Esophagus muscularis mucosa (tissue), 4 donors: ENCODE measurements around the gene GOLGA6L9.
"Not testable (repeated sequence)": the region's sequence is repeated elsewhere in the genome, so short reads cannot be mapped to it uniquely, and the experiment has no call there.

ENCODE experiments used
- CTCF ChIP-seq, 3 experiments: fragments of 200-600 bp in 2 of 3; fragments of 450-650 bp in 1 of 3; sonication (generic) in 2 of 3; IDR thresholded peaks; one replicate each; pipeline ENCODE4 v1.5.1; 2017 to 2019; ENCODE audit warnings: antibody characterized with exemption in 3 of 3, mild to moderate bottlenecking in 2 of 3, moderate library complexity in 1 of 3
- EP300 ChIP-seq: sonication (generic); formaldehyde crosslinking; IDR thresholded peaks from one replicate; pipeline ENCODE4 v1.6.1; 2017; ENCODE audit warnings: antibody characterized with exemption
- POLR2A ChIP-seq: fragments of 450-650 bp; IDR thresholded peaks from one replicate; pipeline ENCODE4 v1.6.1; 2017; ENCODE audit warnings: antibody characterized with exemption, moderate library complexity, mild to moderate bottlenecking, low read depth
- POLR2AphosphoS5 ChIP-seq, 2 donors: sonication (generic); formaldehyde crosslinking; IDR thresholded peaks; one replicate each; pipeline ENCODE4 v1.6.1; 2017; ENCODE audit warnings: antibody characterized with exemption in 2 of 2

DNA sequence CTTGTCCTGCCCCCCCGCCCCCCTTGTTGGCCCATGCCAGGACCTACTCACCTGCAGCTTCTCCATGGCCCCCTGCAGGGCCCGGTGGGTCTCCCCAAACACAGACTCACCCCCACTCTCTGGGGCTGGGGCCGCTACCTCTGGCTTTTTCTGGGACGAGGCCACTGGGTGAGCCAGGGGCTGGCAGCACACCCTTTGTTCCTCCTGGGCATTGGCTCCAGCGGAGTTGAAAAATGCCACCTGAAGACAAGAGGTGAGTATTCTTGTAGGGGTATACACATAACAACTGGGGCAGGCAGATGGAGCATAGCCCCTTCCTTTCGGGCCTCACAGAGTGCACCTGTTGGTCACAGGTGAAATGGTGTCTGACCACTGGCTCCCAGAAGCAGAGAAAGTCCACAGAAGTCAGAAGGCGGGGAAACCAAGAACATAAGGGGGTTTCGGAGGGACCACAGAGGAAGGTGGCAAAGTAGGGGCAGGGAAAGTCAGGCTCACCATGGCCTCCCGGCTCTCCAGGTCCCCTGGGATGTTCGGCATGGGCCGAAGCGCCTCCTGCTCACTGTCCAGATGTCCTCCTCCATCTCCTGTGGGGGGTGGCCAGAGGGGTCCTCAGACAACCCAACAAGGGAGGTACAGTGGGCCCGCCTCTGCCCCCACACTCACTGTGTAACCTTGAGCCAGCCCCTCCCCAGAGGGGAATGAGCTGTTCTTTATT, 47.9 kb downstream of the GOLGA6L9 start:
- not testable (repeated sequence) for TF ChIP-seq POLR2A; EP300; CTCF (IDR thresholded peaks at IDR 0.05); POLR2AphosphoS5 (IDR thresholded peaks at IDR 0.05)
